Tibial nerve (tissue), 4 donors: Measurements from ENCODE around the gene ATP6V0B. TPM values are rescaled to one million over a fixed set of nuclear protein-coding genes. Genes with fewer than 3 reads are reported as not detected.

ENCODE experiments used
- DNase-seq, 2 donors: peaks; one replicate each; pipeline ENCODE4 v3.0.0-alpha.2; 2019; ENCODE audit warnings: low spot score in 2 of 2
- H3K27ac ChIP-seq, 4 donors: fragments of 200-600 bp; sonication (generic) in 3 of 4; one replicate each; pipeline ENCODE4 v1.5.1; 2017 to 2019; ENCODE audit warnings: mild to moderate bottlenecking in 1 of 4
- H3K27me3 ChIP-seq, 2 donors: fragments of 200-600 bp; sonication (generic) in 1 of 2; one replicate each; pipeline versions ENCODE4 v1.5.1 to v1.6.0; 2017 to 2019
- H3K36me3 ChIP-seq, 3 donors: fragments of 200-600 bp; sonication (generic); one replicate each; pipeline ENCODE4 v1.5.1; 2018 to 2019
- H3K4me1 ChIP-seq, 4 donors: fragments of 200-600 bp; sonication (generic) in 3 of 4; one replicate each; pipeline ENCODE4 v1.5.1; 2017 to 2019
- H3K4me3 ChIP-seq, 4 donors: fragments of 200-600 bp; sonication (generic) in 3 of 4; one replicate each; pipeline ENCODE4 v1.5.1; 2017 to 2019; ENCODE audit warnings: mild to moderate bottlenecking in 1 of 4, moderate library complexity in 1 of 4
- H3K9me3 ChIP-seq, 4 donors: fragments of 200-600 bp; sonication (generic) in 3 of 4; one replicate each; pipeline ENCODE4 v1.5.1; 2017 to 2019
- CTCF ChIP-seq, 5 experiments: fragments of 200-600 bp in 3 of 5; fragments of 450-650 bp in 2 of 5; sonication (generic) in 3 of 5; IDR thresholded peaks; one replicate each; pipeline ENCODE4 v1.5.1; 2016 to 2019; ENCODE audit warnings: antibody characterized with exemption in 5 of 5, mild to moderate bottlenecking in 3 of 5, moderate library complexity in 2 of 5
- EP300 ChIP-seq, 2 donors: sonication (generic); formaldehyde crosslinking; IDR thresholded peaks; one replicate each; pipeline ENCODE4 v1.6.1; 2017; ENCODE audit warnings: antibody characterized with exemption in 2 of 2, mild to moderate bottlenecking in 1 of 2
- POLR2A ChIP-seq, 2 donors: fragments of 450-650 bp; IDR thresholded peaks; one replicate each; pipeline ENCODE4 v1.6.1; 2017; ENCODE audit warnings: antibody characterized with exemption in 2 of 2, mild to moderate bottlenecking in 2 of 2, moderate library complexity in 2 of 2
- WGBS, 2 donors: methylation state at CpG; one replicate each; pipeline ENCODE4 v1.1.5; 2018; 5-methylcytosine and 5-hydroxymethylcytosine counted together
- total RNA-seq, 4 donors: library from RNA; depleted of rRNA; stranded (reverse); fragments of >200 nt; gene quantifications; one replicate each; pipeline ENCODE4 v1.1.0, GENCODE V29; 2016

Gene ATP6V0B
- total RNA-seq, 4 donors from 2014 or later, result 101 to 132 (median 113) TPM

GRCh38 chr1:43979528-43980254 is 4.9 kb downstream of the ATP6V0B start:
- peaks cover 0 to 71% (median 26%) of the 10 kb centered on the region in 4 donors for H3K4me1 ChIP-seq
- no peaks in the 10 kb centered on the region for H3K27me3 ChIP-seq
- H3K27ac ChIP-seq, result peak overlapping the region; percentile 30 to 81 (median 76)
- peak overlapping the region; percentile 59 to 72 (median 66) for H3K4me3 ChIP-seq
- TF ChIP-seq POLR2A (IDR thresholded peaks at IDR 0.05) (no peak), EP300 (IDR thresholded peaks at IDR 0.05) (peak in 1 of 2 donors; percentile 26)
- DNase-seq, result peak in 1 of 2 donors; percentile 24
- WGBS, 2 donors, result 0 to 3% methylated on average over 16 to 22 of the region's 45 CpGs
- peaks cover 0 to 50% (median 0%) of the 10 kb centered on the region in 3 donors for H3K36me3 ChIP-seq
- no peaks in the 10 kb centered on the region for H3K9me3 ChIP-seq

DNA sequence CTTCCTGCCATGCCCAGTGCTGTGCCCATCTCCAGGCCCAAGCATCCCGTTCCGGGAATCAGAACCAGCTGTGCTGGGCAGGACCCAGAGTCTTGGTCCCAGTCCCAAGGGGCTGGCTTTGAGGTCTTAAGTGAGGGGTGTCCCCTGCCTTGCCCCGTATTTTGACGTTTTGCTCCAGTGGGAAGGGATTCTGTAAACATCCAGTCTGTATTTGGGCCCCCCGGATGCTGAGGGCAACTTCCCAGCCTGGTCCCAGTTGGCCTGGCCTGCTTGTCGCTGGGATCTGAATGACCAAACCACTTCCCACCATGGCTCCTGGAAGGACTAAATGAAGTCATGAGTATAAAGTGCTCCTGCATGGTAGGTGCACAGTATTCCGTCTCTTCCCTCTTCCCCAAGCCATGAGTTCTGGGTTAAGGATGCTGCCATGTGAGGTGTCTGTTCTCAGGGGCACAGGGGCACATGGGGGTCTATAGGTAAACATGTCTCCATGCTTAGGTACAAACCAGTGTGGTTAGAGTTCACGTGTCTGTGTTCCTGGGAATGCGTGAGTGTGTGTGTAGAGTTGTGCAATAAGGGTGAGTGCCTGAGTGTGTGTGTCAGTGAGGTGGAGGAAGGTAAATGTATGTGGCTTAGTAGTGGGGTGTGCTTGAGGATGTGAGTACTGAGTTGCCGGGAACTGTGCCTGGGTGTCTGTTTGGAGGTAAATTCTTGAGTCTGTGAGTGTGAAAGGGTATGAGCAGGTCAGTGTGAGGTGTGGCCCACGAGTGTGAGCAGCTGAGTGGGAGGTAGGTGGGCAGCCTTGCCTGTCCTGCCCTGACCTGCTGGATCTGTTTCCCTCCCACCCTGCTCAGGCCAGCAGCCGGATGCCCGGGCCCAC is 5.7 kb downstream of the ATP6V0B start:
- peak overlapping the region in 2 of 4 donors; percentile 80 to 81 for H3K27ac ChIP-seq
- H3K4me1 ChIP-seq, result peaks cover 0 to 69% (median 25%) of the 10 kb centered on the region in 4 donors
- H3K27me3 ChIP-seq, result no peaks in the 10 kb centered on the region
- 53 to 64% methylated on average over 13 of the region's 13 CpGs for WGBS, 2 donors
- peaks cover 0 to 58% (median 0%) of the 10 kb centered on the region in 3 donors for H3K36me3 ChIP-seq
- DNase-seq, result no peak
- no peaks in the 10 kb centered on the region for H3K9me3 ChIP-seq
- TF ChIP-seq POLR2A (IDR thresholded peaks at IDR 0.05) (no peak), CTCF (IDR thresholded peaks at IDR 0.05) (no peak), EP300 (IDR thresholded peaks at IDR 0.05) (no peak)
- H3K4me3 ChIP-seq, result peak overlapping the region in 3 of 4 donors; percentile 59 to 72 (median 65)

DNA sequence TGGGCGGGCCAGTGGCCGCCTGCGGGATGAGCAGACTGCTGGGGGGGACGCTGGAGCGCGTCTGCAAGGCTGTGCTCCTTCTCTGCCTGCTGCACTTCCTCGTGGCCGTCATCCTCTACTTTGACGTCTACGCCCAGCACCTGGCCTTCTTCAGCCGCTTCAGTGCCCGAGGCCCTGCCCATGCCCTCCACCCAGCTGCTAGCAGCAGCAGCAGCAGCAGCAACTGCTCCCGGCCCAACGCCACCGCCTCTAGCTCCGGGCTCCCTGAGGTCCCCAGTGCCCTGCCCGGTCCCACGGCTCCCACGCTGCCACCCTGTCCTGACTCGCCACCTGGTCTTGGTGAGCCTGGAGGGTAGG is 6.4 kb downstream of the ATP6V0B start:
- H3K27ac ChIP-seq, result peak overlapping the region in 1 of 4 donors; percentile 81
- no peaks in the 10 kb centered on the region for H3K27me3 ChIP-seq
- DNase-seq, result no peak
- H3K4me1 ChIP-seq, result peaks cover 0 to 63% (median 19%) of the 10 kb centered on the region in 4 donors
- H3K9me3 ChIP-seq, result no peaks in the 10 kb centered on the region
- WGBS, 2 donors, result 87 to 90% methylated on average over 16 to 20 of the region's 20 CpGs
- H3K4me3 ChIP-seq, result no peak overlapping the region
- no peak for TF ChIP-seq POLR2A (IDR thresholded peaks at IDR 0.05)
- no peak for TF ChIP-seq EP300 (IDR thresholded peaks at IDR 0.05)
- TF ChIP-seq CTCF (IDR thresholded peaks at IDR 0.05), result no peak
- peaks cover 0 to 64% (median 0%) of the 10 kb centered on the region in 3 donors for H3K36me3 ChIP-seq

DNA sequence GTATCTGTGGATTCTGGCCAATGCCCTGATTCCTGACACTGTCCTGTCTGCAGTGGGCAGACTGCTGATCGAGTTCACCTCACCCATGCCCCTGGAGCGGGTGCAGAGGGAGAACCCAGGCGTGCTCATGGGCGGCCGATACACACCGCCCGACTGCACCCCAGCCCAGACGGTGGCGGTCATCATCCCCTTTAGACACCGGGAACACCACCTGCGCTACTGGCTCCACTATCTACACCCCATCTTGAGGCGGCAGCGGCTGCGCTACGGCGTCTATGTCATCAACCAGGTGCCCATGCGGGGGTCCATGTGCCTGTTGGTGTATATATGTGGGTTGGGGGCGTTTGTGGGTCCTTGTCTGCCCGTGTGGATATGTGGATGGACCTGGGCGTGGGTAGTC is 6.9 kb downstream of the ATP6V0B start:
- H3K4me3 ChIP-seq, result no peak overlapping the region
- no peak overlapping the region for H3K27ac ChIP-seq
- H3K9me3 ChIP-seq, result no peaks in the 10 kb centered on the region
- no peaks in the 10 kb centered on the region for H3K27me3 ChIP-seq
- H3K4me1 ChIP-seq, result peaks cover 0 to 58% (median 15%) of the 10 kb centered on the region in 4 donors
- WGBS, 2 donors, result 94 to 98% methylated on average over 20 of the region's 20 CpGs
- DNase-seq, result no peak
- H3K36me3 ChIP-seq, result peaks cover 0 to 63% (median 0%) of the 10 kb centered on the region in 3 donors
- TF ChIP-seq CTCF (IDR thresholded peaks at IDR 0.05) (no peak), EP300 (IDR thresholded peaks at IDR 0.05) (no peak), POLR2A (IDR thresholded peaks at IDR 0.05) (no peak)

DNA sequence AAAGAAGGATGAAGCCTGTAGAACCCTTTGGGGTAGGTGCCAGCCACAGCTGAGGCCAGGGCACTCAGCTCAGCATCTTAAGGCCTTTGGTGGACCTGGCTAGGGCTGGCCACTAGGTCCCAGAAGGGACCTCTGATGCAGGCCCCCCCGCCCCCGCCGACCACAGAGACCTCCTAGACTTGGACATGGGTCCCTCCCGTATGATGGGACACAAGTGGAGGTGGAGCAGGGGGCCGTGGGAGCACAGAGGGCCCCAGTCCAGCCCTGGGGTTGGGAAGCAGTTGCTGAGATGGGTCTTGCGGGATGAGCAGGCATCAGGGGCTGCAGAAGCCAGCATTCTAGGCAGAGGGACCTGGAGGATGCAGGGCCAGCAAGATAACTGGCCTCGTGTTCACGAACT is 7.5 kb downstream of the ATP6V0B start:
- Histone ChIP-seq H3K4me1 (peaks cover 0 to 52% (median 11%) of the 10 kb centered on the region in 4 donors), H3K36me3 (peaks cover 0 to 62% (median 0%) of the 10 kb centered on the region in 3 donors), H3K9me3 (no peaks in the 10 kb centered on the region), H3K27ac (no peak overlapping the region), H3K4me3 (no peak overlapping the region), H3K27me3 (no peaks in the 10 kb centered on the region)
- WGBS, 2 donors, result 86% methylated on average over 5 to 7 of the region's 8 CpGs
- DNase-seq, result no peak
- TF ChIP-seq EP300 (IDR thresholded peaks at IDR 0.05) (no peak), POLR2A (IDR thresholded peaks at IDR 0.05) (no peak)
